ENCODE measurements around the gene PRICKLE3.

DNA sequence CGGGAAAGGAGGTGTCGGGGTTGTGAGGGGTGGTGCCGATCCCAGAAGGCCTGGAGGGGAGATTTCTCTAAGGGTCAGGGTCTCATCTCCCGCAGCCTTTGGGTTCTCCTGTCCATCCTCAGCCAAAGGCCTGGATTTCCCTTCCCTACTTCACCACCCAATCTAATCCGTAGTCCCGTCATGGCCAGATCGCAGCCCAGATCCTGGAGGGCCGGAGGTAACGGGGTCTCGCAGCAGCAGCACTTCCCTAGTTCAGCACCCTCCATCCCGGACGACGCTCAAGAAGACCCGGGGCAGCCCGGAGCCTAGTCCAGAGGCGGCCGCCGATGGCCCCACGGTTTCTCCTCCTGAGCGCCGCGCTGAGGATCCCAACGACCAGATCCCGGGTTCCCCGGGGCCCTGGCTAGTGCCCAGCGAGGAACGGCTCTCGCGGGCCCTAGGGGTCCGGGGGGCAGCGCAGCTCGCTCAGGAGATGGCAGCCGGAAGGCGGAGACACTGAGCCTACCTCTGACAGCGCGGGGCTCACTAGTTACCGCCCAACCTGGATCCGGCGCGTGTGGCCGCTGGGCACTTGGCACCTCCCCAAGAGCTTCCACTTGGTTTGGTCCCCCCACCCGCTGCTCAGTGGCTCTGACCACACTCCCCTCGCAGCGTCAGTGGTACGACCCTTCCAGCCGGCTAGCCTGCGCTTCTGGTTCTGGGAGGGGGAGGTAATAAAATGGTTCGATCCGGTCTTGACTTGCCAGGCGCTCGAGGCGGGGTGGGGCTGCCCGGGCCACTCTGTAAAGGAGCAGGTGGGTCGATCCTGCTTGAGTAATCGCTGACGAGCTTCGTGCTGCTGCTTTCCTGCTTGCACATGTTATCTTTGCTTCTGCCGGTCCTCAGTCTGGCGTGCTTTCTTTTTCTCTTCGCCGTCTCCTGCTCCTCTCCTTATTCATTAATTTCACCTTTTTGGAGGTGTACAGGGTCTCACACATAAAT lies 20.0 kb downstream of the PRICKLE3 start:
- TF ChIP-seq, protein P1, sequence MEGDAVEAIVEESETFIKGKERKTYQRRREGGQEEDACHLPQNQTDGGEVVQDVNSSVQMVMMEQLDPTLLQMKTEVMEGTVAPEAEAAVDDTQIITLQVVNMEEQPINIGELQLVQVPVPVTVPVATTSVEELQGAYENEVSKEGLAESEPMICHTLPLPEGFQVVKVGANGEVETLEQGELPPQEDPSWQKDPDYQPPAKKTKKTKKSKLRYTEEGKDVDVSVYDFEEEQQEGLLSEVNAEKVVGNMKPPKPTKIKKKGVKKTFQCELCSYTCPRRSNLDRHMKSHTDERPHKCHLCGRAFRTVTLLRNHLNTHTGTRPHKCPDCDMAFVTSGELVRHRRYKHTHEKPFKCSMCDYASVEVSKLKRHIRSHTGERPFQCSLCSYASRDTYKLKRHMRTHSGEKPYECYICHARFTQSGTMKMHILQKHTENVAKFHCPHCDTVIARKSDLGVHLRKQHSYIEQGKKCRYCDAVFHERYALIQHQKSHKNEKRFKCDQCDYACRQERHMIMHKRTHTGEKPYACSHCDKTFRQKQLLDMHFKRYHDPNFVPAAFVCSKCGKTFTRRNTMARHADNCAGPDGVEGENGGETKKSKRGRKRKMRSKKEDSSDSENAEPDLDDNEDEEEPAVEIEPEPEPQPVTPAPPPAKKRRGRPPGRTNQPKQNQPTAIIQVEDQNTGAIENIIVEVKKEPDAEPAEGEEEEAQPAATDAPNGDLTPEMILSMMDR (IDR thresholded peaks at IDR 0.05), result no peak
- no peak for TF ChIP-seq ZFX (IDR thresholded peaks at IDR 0.05; ENCODE audit: borderline replicate concordance)
